OCI-LY1 (cell line): ENCODE results near the gene OS9.

Experiments
- H2AFZ ChIP-seq: fragments of 200-600 bp; sonication (generic), shearing (Covaris generic); 2 replicates; pipeline ENCODE4 v1.6.0; 2014; ENCODE audit warnings: antibody characterized with exemption, mild to moderate bottlenecking, low read length
- H3F3A ChIP-seq: fragments of 200-600 bp; sonication (generic), shearing (Covaris generic); 2 replicates; pipeline ENCODE4 v1.6.0; 2014; ENCODE audit warnings: mild to moderate bottlenecking, antibody characterized with exemption, low read length, moderate library complexity; ENCODE audit not compliant: insufficient read depth
- H3K27ac ChIP-seq: fragments of 200-600 bp; sonication (generic); 2 replicates; pipeline ENCODE4 v1.5.1; 2014; ENCODE audit warnings: low read length, mixed run types, mild to moderate bottlenecking, low read depth; ENCODE audit not compliant: poor library complexity, severe bottlenecking
- H3K27me3 ChIP-seq: fragments of 200-600 bp; sonication (generic); 2 replicates; pipeline ENCODE4 v1.6.0; 2014; ENCODE audit warnings: antibody characterized with exemption, mild to moderate bottlenecking, low read length, moderate library complexity; ENCODE audit not compliant: insufficient read depth
- H3K36me3 ChIP-seq: fragments of 200-600 bp; sonication (generic); 2 replicates; pipeline ENCODE4 v1.6.1; 2014; ENCODE audit warnings: mild to moderate bottlenecking, antibody characterized with exemption, low read length, moderate library complexity, mixed read lengths; ENCODE audit not compliant: insufficient read depth
- H3K4me1 ChIP-seq: fragments of 200-600 bp; sonication (generic); 2 replicates; pipeline ENCODE4 v1.5.1; 2014; ENCODE audit warnings: mild to moderate bottlenecking, low read length, moderate library complexity; ENCODE audit not compliant: insufficient read depth, severe bottlenecking
- H3K4me2 ChIP-seq: fragments of 200-600 bp; sonication (generic), shearing (Covaris generic); 2 replicates; pipeline ENCODE4 v1.6.1; 2014; ENCODE audit warnings: low read length
- H3K4me3 ChIP-seq: fragments of 200-600 bp; sonication (generic); 2 replicates; pipeline ENCODE4 v1.5.1; 2014; ENCODE audit warnings: low read length, low read depth, mild to moderate bottlenecking, mixed read lengths; ENCODE audit not compliant: poor library complexity, severe bottlenecking
- H3K79me2 ChIP-seq: fragments of 200-600 bp; shearing (Covaris generic); 2 replicates; pipeline ENCODE4 v1.6.1; 2016; ENCODE audit warnings: mixed run types, low read length, mixed read lengths; ENCODE audit not compliant: insufficient read depth
- H3K9ac ChIP-seq: fragments of 200-600 bp; sonication (generic), shearing (Covaris generic); 2 replicates; pipeline ENCODE4 v1.6.1; 2014; ENCODE audit warnings: mild to moderate bottlenecking, low read length, mixed read lengths
- H3K9me2 ChIP-seq: fragments of 200-600 bp; sonication (generic), shearing (Covaris generic); 2 replicates; pipeline ENCODE4 v1.6.1; 2014; ENCODE audit warnings: low read depth, mild to moderate bottlenecking, low read length, mixed read lengths
- H3K9me3 ChIP-seq: fragments of 200-600 bp; shearing (Covaris generic); 2 replicates; pipeline ENCODE4 v1.6.1; 2014; ENCODE audit warnings: low read length, mixed read lengths
- H4K20me1 ChIP-seq: fragments of 200-600 bp; sonication (generic), shearing (Covaris generic); 2 replicates; pipeline ENCODE4 v1.6.0; 2016; ENCODE audit warnings: mild to moderate bottlenecking, low read length; ENCODE audit not compliant: insufficient read depth
- EZH2 ChIP-seq: fragments of 200-600 bp; sonication (generic), shearing (Covaris generic); IDR thresholded peaks from 2 replicates; pipeline ENCODE4 v1.8.0; 2017; ENCODE audit warnings: borderline replicate concordance, mixed run types, mild to moderate bottlenecking, antibody characterized with exemption, low read length, moderate library complexity, mixed read lengths
- TF ChIP-seq, protein P1 (sequence below): fragments of 200-600 bp; sonication (generic), shearing (Covaris generic); IDR thresholded peaks from 2 replicates; pipeline ENCODE4 v1.5.1; 2017; ENCODE audit warnings: mild to moderate bottlenecking, antibody characterized with exemption, low read length, moderate library complexity, mixed read lengths

OS9 gene

DNA sequence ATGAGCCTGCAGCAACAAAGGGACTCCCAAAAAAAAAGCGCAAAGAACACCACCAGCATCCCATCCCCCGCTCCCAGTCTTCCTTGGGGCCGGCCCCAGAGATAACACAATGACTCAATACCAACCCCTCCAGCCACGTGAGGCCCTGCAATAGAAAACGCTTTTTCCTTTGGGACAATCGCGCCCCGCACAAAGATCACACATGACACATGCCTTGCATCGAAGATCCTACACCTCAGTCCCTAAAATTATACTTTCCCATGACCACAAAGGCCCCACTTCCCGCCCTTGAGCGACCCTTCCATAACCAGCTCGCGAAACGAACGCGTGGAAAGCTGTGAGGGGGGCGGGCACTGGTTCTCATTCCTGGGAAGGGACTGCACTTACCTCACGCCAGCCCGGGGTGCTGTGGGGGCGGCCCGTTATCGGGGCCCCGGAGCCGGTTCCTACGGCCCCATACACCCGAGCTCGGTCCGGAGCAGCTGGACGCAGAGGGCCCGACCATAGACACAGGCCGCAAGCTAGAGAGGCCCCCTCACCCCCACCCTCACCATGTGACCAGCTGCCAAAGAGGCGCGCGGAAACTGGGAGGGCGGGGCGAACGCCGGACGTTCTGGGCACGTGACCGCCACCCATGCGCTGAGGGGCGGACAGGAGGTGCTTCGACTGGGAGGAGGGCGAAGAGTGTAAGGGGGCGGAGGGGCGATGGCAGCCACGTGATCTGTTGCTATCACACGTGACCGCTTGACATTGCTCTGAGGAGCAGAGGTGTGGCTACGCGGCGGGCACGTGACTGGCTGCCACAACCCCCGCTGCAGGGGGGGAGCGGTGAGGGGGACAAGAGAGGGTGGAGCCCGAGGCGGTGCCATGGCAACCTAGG is 58.1 kb downstream of the OS9 start, which contains the start of gene CDK4:
CDK4 (minus strand) TSS at position 523 of the 880 bp plus-strand sequence. CDS start 593 bp downstream, outside the sequence.
- no peaks in the 10 kb centered on the region for H3K27me3 ChIP-seq
- peak within 1 kb of the TSS; percentile 98 for H3K4me2 ChIP-seq
- H2AFZ ChIP-seq, result no peak within 1 kb of the TSS
- peak within 1 kb of the TSS; percentile 64 for H3K27ac ChIP-seq
- peak within 1 kb of the TSS; percentile 99 for H3K9ac ChIP-seq
- H3K9me2 ChIP-seq, result no peaks in the 10 kb centered on the region
- no peaks in the 10 kb centered on the region for H3F3A ChIP-seq
- no peaks in the 10 kb centered on the region for H4K20me1 ChIP-seq
- TF ChIP-seq EZH2, result no peak
- TF ChIP-seq, protein P1, sequence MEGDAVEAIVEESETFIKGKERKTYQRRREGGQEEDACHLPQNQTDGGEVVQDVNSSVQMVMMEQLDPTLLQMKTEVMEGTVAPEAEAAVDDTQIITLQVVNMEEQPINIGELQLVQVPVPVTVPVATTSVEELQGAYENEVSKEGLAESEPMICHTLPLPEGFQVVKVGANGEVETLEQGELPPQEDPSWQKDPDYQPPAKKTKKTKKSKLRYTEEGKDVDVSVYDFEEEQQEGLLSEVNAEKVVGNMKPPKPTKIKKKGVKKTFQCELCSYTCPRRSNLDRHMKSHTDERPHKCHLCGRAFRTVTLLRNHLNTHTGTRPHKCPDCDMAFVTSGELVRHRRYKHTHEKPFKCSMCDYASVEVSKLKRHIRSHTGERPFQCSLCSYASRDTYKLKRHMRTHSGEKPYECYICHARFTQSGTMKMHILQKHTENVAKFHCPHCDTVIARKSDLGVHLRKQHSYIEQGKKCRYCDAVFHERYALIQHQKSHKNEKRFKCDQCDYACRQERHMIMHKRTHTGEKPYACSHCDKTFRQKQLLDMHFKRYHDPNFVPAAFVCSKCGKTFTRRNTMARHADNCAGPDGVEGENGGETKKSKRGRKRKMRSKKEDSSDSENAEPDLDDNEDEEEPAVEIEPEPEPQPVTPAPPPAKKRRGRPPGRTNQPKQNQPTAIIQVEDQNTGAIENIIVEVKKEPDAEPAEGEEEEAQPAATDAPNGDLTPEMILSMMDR, result no peak
- peak within 1 kb of the TSS; percentile 96 for H3K4me3 ChIP-seq
- H3K79me2 ChIP-seq, result peaks cover 21% of the 10 kb centered on the region
- H3K4me1 ChIP-seq, result peaks cover 47% of the 10 kb centered on the region
- H3K9me3 ChIP-seq, result no peaks in the 10 kb centered on the region
- H3K36me3 ChIP-seq, result peaks cover 41% of the 10 kb centered on the region

DNA sequence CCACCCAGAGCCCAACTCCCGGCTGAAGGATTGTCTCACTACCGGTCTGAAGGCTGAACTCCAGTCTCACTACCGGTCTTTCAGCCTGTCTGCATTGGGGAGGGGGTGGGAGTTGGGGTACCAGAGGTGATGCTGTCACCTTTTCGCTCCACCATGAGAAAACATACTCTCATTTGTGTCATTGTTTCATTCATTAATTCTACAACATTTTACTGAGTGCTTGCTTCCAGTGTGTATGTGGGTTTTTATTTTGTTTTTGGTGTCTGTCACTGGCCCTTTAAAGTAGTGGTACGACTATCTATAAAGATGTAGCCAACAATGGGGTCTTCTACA is 58.7 kb downstream of the OS9 start:
- peak overlapping the region; percentile 70 for H3K4me2 ChIP-seq
- peak overlapping the region; percentile 49 for H3K4me3 ChIP-seq
- H3K9ac ChIP-seq, result peak overlapping the region; percentile 37; the same call in 1 of the 2 replicates

DNA sequence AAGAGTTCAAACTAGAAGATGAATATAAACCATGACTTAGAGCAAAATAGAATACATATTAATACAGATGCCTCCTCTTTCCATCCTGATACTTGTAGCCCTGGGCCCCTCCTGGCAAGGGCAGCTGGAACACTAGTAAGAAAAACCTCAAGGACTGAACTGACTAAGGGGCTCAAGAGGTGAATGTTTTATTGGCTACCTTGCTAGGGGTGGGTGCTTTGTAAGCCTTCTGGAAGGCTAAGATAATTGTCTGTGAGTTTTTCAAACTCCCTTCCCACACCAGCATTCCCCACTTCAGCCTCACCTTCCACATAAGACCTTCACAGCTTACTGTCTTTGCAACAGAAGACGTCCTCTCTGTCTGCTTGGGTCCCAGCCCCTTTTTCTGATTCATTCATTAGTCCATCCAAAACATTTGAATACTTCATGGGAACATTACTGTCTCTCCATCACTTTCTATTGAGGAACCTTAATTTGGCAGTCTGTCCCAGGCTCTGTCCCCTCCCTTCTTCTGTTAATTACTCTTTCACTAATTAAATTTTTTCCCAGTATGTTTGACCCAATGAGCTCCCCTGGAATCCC is 59.9 kb downstream of the OS9 start:
- peak overlapping the region; percentile 64 for H3K27ac ChIP-seq
- H3K4me2 ChIP-seq, result peak overlapping the region; percentile 56; the same call in 1 of the 2 replicates
- no peaks in the 10 kb centered on the region for H3F3A ChIP-seq
- H4K20me1 ChIP-seq, result no peaks in the 10 kb centered on the region
- H3K27me3 ChIP-seq, result no peaks in the 10 kb centered on the region
- H3K79me2 ChIP-seq, result peaks cover 21% of the 10 kb centered on the region
- peak overlapping the region; percentile 73 for H3K4me3 ChIP-seq
- H3K36me3 ChIP-seq, result peaks cover 41% of the 10 kb centered on the region
- TF ChIP-seq EZH2, result no peak
- TF ChIP-seq, protein P1, result no peak
- H3K9me3 ChIP-seq, result no peaks in the 10 kb centered on the region
- peak overlapping the region; percentile 8; the same call in 1 of the 2 replicates for H3K9ac ChIP-seq
- H2AFZ ChIP-seq, result no peak overlapping the region
- peaks cover 48% of the 10 kb centered on the region for H3K4me1 ChIP-seq
- no peaks in the 10 kb centered on the region for H3K9me2 ChIP-seq

More for the DNA sequence above, 58.7 kb downstream of the OS9 start:
- Histone ChIP-seq H3K79me2 (peaks cover 21% of the 10 kb centered on the region), H3K27me3 (no peaks in the 10 kb centered on the region), H3F3A (no peaks in the 10 kb centered on the region), H2AFZ (no peak overlapping the region), H3K27ac (peak overlapping the region; percentile 64), H3K9me3 (no peaks in the 10 kb centered on the region), H4K20me1 (no peaks in the 10 kb centered on the region), H3K4me1 (peaks cover 48% of the 10 kb centered on the region), H3K9me2 (no peaks in the 10 kb centered on the region), H3K36me3 (peaks cover 41% of the 10 kb centered on the region)
- TF ChIP-seq, protein P1, result no peak
- TF ChIP-seq EZH2, result no peak
